ENCODE measurements around the gene MRPL1.

The MRPL1 gene

GRCh38 chr4:77820649-77821561 lies 41.7 kb upstream of the MRPL1 start:
- H3K9me3 ChIP-seq = no peaks in the 10 kb centered on the region
- peak overlapping the region; percentile 84 for H3K4me2 ChIP-seq
- peaks cover 27% of the 10 kb centered on the region for H4K20me1 ChIP-seq
- peak overlapping the region; percentile 94 for H3K27ac ChIP-seq
- H3K4me3 ChIP-seq = peak overlapping the region; percentile 95
- no peaks in the 10 kb centered on the region for H3K27me3 ChIP-seq
- H3K4me1 ChIP-seq = peaks cover 36% of the 10 kb centered on the region
- H3K36me3 ChIP-seq = no peaks in the 10 kb centered on the region
- H3K9ac ChIP-seq = peak overlapping the region; percentile 95
- no peak for TF ChIP-seq Cebpa-rat (IDR thresholded peaks at IDR 0.05)

GRCh38 chr4:77821775-77822174 lies 40.9 kb upstream of the MRPL1 start:
- Histone ChIP-seq H3K36me3 (no peaks in the 10 kb centered on the region), H3K9ac (no peak overlapping the region), H3K4me2 (peak overlapping the region; percentile 84), H3K27ac (no peak overlapping the region), H3K4me1 (peaks cover 27% of the 10 kb centered on the region), H3K27me3 (no peaks in the 10 kb centered on the region), H4K20me1 (peaks cover 19% of the 10 kb centered on the region), H3K9me3 (no peaks in the 10 kb centered on the region), H3K4me3 (no peak overlapping the region)
- TF ChIP-seq Cebpa-rat (IDR thresholded peaks at IDR 0.05) = no peak

GRCh38 chr4:77826275-77826674 lies 36.4 kb upstream of the MRPL1 start:
- Histone ChIP-seq H3K4me2 (no peak overlapping the region), H3K9me3 (no peaks in the 10 kb centered on the region), H3K4me1 (peaks cover 14% of the 10 kb centered on the region), H3K9ac (no peak overlapping the region), H4K20me1 (no peaks in the 10 kb centered on the region), H3K36me3 (no peaks in the 10 kb centered on the region), H3K27me3 (no peaks in the 10 kb centered on the region), H3K27ac (no peak overlapping the region), H3K4me3 (no peak overlapping the region)
- no peak for TF ChIP-seq Cebpa-rat (IDR thresholded peaks at IDR 0.05)

- Histone ChIP-seq H3K27ac (no peak overlapping the region), H4K20me1 (no peaks in the 10 kb centered on the region), H3K36me3 (no peaks in the 10 kb centered on the region), H3K9ac (no peak overlapping the region), H3K4me3 (no peak overlapping the region), H3K9me3 (no peaks in the 10 kb centered on the region), H3K4me2 (no peak overlapping the region), H3K27me3 (no peaks in the 10 kb centered on the region), H3K4me1 (peaks cover 3% of the 10 kb centered on the region; the same call in 1 of the 2 replicates)
- no peak for TF ChIP-seq Cebpa-rat (IDR thresholded peaks at IDR 0.05)
Observed at GRCh38 chr4:77827343-77827742, 35.3 kb upstream of the MRPL1 start.

GRCh38 chr4:77833126-77833724 lies 29.4 kb upstream of the MRPL1 start:
- H3K27me3 ChIP-seq = no peaks in the 10 kb centered on the region

GRCh38 chr4:77834403-77834802 lies 28.2 kb upstream of the MRPL1 start:
- Histone ChIP-seq H3K9me3 (no peaks in the 10 kb centered on the region), H3K4me1 (no peaks in the 10 kb centered on the region), H3K4me2 (no peak overlapping the region), H3K36me3 (no peaks in the 10 kb centered on the region), H3K27ac (no peak overlapping the region), H3K4me3 (no peak overlapping the region), H3K27me3 (no peaks in the 10 kb centered on the region), H4K20me1 (no peaks in the 10 kb centered on the region), H3K9ac (no peak overlapping the region)
- TF ChIP-seq Cebpa-rat (IDR thresholded peaks at IDR 0.05) = no peak

More at GRCh38 chr4:77833126-77833724, 29.4 kb upstream of the MRPL1 start:
- no peaks in the 10 kb centered on the region for H3K9me3 ChIP-seq
- H3K4me2 ChIP-seq = no peak overlapping the region
- no peak overlapping the region for H3K27ac ChIP-seq
- H3K9ac ChIP-seq = no peak overlapping the region
- no peak overlapping the region for H3K4me3 ChIP-seq
- H4K20me1 ChIP-seq = no peaks in the 10 kb centered on the region
- no peaks in the 10 kb centered on the region for H3K4me1 ChIP-seq
- TF ChIP-seq Cebpa-rat (IDR thresholded peaks at IDR 0.05) = no peak
- H3K36me3 ChIP-seq = no peaks in the 10 kb centered on the region

GRCh38 chr4:77843628-77844027 lies 19.0 kb upstream of the MRPL1 start:
- no peak overlapping the region for H3K4me2 ChIP-seq
- TF ChIP-seq Cebpa-rat (IDR thresholded peaks at IDR 0.05) = no peak

GRCh38 chr4:77844363-77844762 lies 18.3 kb upstream of the MRPL1 start:
- Histone ChIP-seq H3K4me2 (no peak overlapping the region), H3K4me1 (no peaks in the 10 kb centered on the region), H4K20me1 (no peaks in the 10 kb centered on the region), H3K9me3 (no peaks in the 10 kb centered on the region), H3K9ac (no peak overlapping the region), H3K27ac (no peak overlapping the region), H3K27me3 (no peaks in the 10 kb centered on the region), H3K36me3 (no peaks in the 10 kb centered on the region), H3K4me3 (no peak overlapping the region)
- no peak for TF ChIP-seq Cebpa-rat (IDR thresholded peaks at IDR 0.05)

More at GRCh38 chr4:77843628-77844027, 19.0 kb upstream of the MRPL1 start:
- Histone ChIP-seq H3K9ac (no peak overlapping the region), H4K20me1 (no peaks in the 10 kb centered on the region), H3K27ac (no peak overlapping the region), H3K4me1 (no peaks in the 10 kb centered on the region), H3K4me3 (no peak overlapping the region), H3K27me3 (no peaks in the 10 kb centered on the region), H3K36me3 (no peaks in the 10 kb centered on the region), H3K9me3 (no peaks in the 10 kb centered on the region)

- Histone ChIP-seq H3K27me3 (no peaks in the 10 kb centered on the region), H3K9me3 (no peaks in the 10 kb centered on the region), H3K4me1 (no peaks in the 10 kb centered on the region), H3K36me3 (no peaks in the 10 kb centered on the region), H3K27ac (no peak overlapping the region), H3K4me2 (no peak overlapping the region), H4K20me1 (no peaks in the 10 kb centered on the region), H3K9ac (no peak overlapping the region), H3K4me3 (no peak overlapping the region)
- TF ChIP-seq Cebpa-rat (IDR thresholded peaks at IDR 0.05) = no peak
Observed at GRCh38 chr4:77845400-77845799, 17.2 kb upstream of the MRPL1 start.

- Histone ChIP-seq H3K4me3 (no peak overlapping the region), H3K9me3 (no peaks in the 10 kb centered on the region), H3K9ac (no peak overlapping the region), H4K20me1 (no peaks in the 10 kb centered on the region), H3K36me3 (no peaks in the 10 kb centered on the region), H3K27ac (no peak overlapping the region), H3K4me2 (no peak overlapping the region), H3K4me1 (no peaks in the 10 kb centered on the region), H3K27me3 (no peaks in the 10 kb centered on the region)
- TF ChIP-seq Cebpa-rat (IDR thresholded peaks at IDR 0.05) = no peak
Observed at GRCh38 chr4:77845929-77846328, 16.7 kb upstream of the MRPL1 start.

Measured in BLaER1 (cell line).